NCI-H345 treated with DMSO at 0.1 percent for 48 hours (cell line): ENCODE results near the gene ZKSCAN1.
"Not testable (repeated sequence)": the region's sequence is repeated elsewhere in the genome, so short reads cannot be mapped to it uniquely, and the experiment has no call there.

Experiments
- DNase-seq: peaks from one replicate; lab custom pipeline; 2025; ENCODE audit not compliant: unreplicated experiment; lab: John Stamatoyannopoulos, UW

ZKSCAN1 gene

GRCh38 chr7:100015232-100016214, at the start of gene ZKSCAN1:
Gene ZKSCAN1, plus strand, starts transcription at chr7:100015596. Its CDS starts 7,911 bp downstream, at chr7:100023507.
- DNase-seq: peak; percentile 84

- DNase-seq: no peak
Observed at GRCh38 chr7:99969298-99969697, 46.1 kb upstream of the ZKSCAN1 start.

GRCh38 chr7:99969813-99970212, 45.6 kb upstream of the ZKSCAN1 start:
- not testable (repeated sequence) for DNase-seq

GRCh38 chr7:99971242-99971641, 44.2 kb upstream of the ZKSCAN1 start:
- DNase-seq: no peak

- not testable (repeated sequence) for DNase-seq
Observed at GRCh38 chr7:99973817-99974216, 41.6 kb upstream of the ZKSCAN1 start.

GRCh38 chr7:99974681-99975080, 40.7 kb upstream of the ZKSCAN1 start:
- no peak for DNase-seq

GRCh38 chr7:99975782-99976521, 39.4 kb upstream of the ZKSCAN1 start, which contains the start of gene AZGP1:
Gene AZGP1, minus strand, starts transcription at chr7:99976031. Its CDS starts 11 bp downstream, at chr7:99976020.
- no peak for DNase-seq

GRCh38 chr7:99976626-99977025, 38.8 kb upstream of the ZKSCAN1 start:
- no peak for DNase-seq

- DNase-seq: peak; percentile 13
Observed at GRCh38 chr7:99979814-99980225, 35.6 kb upstream of the ZKSCAN1 start.

GRCh38 chr7:99980448-99980872, 34.9 kb upstream of the ZKSCAN1 start:
- DNase-seq: not testable (repeated sequence)

GRCh38 chr7:99981066-99981465, 34.3 kb upstream of the ZKSCAN1 start:
- not testable (repeated sequence) for DNase-seq

- no peak for DNase-seq
Observed at GRCh38 chr7:99984593-99984992, 30.8 kb upstream of the ZKSCAN1 start.

GRCh38 chr7:99987306-99987705, 28.1 kb upstream of the ZKSCAN1 start:
- not testable (repeated sequence) for DNase-seq

GRCh38 chr7:99987846-99988245, 27.6 kb upstream of the ZKSCAN1 start:
- no peak for DNase-seq

- DNase-seq: peak; percentile 5
Observed at GRCh38 chr7:99990460-99990852, 24.9 kb upstream of the ZKSCAN1 start.

GRCh38 chr7:99991543-99991942, 23.9 kb upstream of the ZKSCAN1 start:
- not testable (repeated sequence) for DNase-seq

- no peak for DNase-seq
Observed at GRCh38 chr7:99992330-99993038, 22.9 kb upstream of the ZKSCAN1 start.

- DNase-seq: no peak
Observed at GRCh38 chr7:99994819-99995218, 20.6 kb upstream of the ZKSCAN1 start.

- no peak for DNase-seq
Observed at GRCh38 chr7:99996755-99997544, 18.4 kb upstream of the ZKSCAN1 start.

- no peak for DNase-seq
Observed at GRCh38 chr7:99997545-99998137, 17.8 kb upstream of the ZKSCAN1 start.
